Lower leg skin (tissue), 4 donors: ENCODE data around the gene PTCRA. TPM values are rescaled to one million over a fixed set of nuclear protein-coding genes. Genes with fewer than 3 reads are reported as not detected.
A peak's percentile ranks its signal among the peaks of the same experiment; 100 is the strongest.
"Not testable (repeated sequence)": the region's sequence is repeated elsewhere in the genome, so short reads cannot be mapped to it uniquely, and the experiment has no call there.

Experiments used
- DNase-seq, 2 donors: peaks; one replicate each; pipeline ENCODE4 v3.0.0-alpha.2; 2019; ENCODE audit warnings: low spot score in 2 of 2
- H3K4me3 ChIP-seq: fragments of 200-600 bp; sonication (generic); 2 replicates; pipeline ENCODE4 v1.5.1; 2017; ENCODE audit warnings: mild to moderate bottlenecking, low read depth; ENCODE audit not compliant: poor library complexity, severe bottlenecking
- CTCF ChIP-seq, 3 donors: fragments of 450-650 bp; IDR thresholded peaks; one replicate each; pipeline ENCODE4 v1.5.1; 2016; ENCODE audit warnings: antibody characterized with exemption in 3 of 3, mild to moderate bottlenecking in 3 of 3, moderate library complexity in 2 of 3
- POLR2A ChIP-seq, 2 donors: fragments of 450-650 bp; IDR thresholded peaks; one replicate each; pipeline ENCODE4 v1.6.1; 2016 to 2017; ENCODE audit warnings: antibody characterized with exemption in 2 of 2, mild to moderate bottlenecking in 1 of 2, moderate library complexity in 1 of 2
- WGBS, 2 donors: methylation state at CpG; one replicate each; pipeline ENCODE4 v1.1.5; 2018; 5-methylcytosine and 5-hydroxymethylcytosine counted together
- intact Hi-C: fragments of 100-400 bp; cut with DNase I; formaldehyde crosslinking; loops from one replicate; pipeline ENCODE4 v1.15.0; 2023; ENCODE audit warnings: low total_unique reads
- total RNA-seq, 4 donors: library from RNA; depleted of rRNA; stranded (reverse); fragments of >200 nt; gene quantifications; one replicate each; pipeline ENCODE4 v1.1.0, GENCODE V29; 2016

PTCRA gene
- total RNA-seq, 4 donors from 2014 or later: not detected

GRCh38 chr6:42879372-42880239 lies 36.2 kb upstream of the PTCRA start, which contains the start of gene RPL7L1:
Gene RPL7L1 (plus strand): TSS chr6:42879616. CDS start chr6:42879911, 295 bp downstream.
- intact Hi-C loops: loop anchor here (10.0 kb wide), 1 partner anchor 145 kb away; no protein-coding TSS in a partner anchor
- TF ChIP-seq CTCF (IDR thresholded peaks at IDR 0.05): no peak
- peak in 1 of 2 donors; percentile 7 for TF ChIP-seq POLR2A (IDR thresholded peaks at IDR 0.05)
- 0 to 1% methylated on average over 41 of the region's 41 CpGs for WGBS, 2 donors

GRCh38 chr6:42880240-42880817 lies 35.5 kb upstream of the PTCRA start:
- intact Hi-C loops, DNase-seq: not testable (repeated sequence)
- WGBS, 2 donors: 8 to 10% methylated on average over 25 of the region's 25 CpGs
- peak overlapping the region; percentile 64 for H3K4me3 ChIP-seq

More at GRCh38 chr6:42879372-42880239, 36.2 kb upstream of the PTCRA start, which contains the start of gene RPL7L1:
- DNase-seq: peak; percentile 83 to 94
- peak within 1 kb of the TSS; percentile 64 for H3K4me3 ChIP-seq

GRCh38 chr6:42880871-42881270 lies 35.0 kb upstream of the PTCRA start:
- DNase-seq, H3K4me3 ChIP-seq, intact Hi-C loops: not testable (repeated sequence)
- WGBS, 2 donors: 83 to 86% methylated on average over 12 of the region's 12 CpGs

GRCh38 chr6:42885702-42886101 lies 30.2 kb upstream of the PTCRA start:
- no peak for DNase-seq
- H3K4me3 ChIP-seq: no peak overlapping the region
- intact Hi-C loops: no loop called here
- 72 to 77% methylated on average over 4 of the region's 4 CpGs for WGBS, 2 donors
- TF ChIP-seq POLR2A (IDR thresholded peaks at IDR 0.05) (no peak), CTCF (IDR thresholded peaks at IDR 0.05) (no peak)

- DNase-seq, intact Hi-C loops, H3K4me3 ChIP-seq: not testable (repeated sequence)
- WGBS, 2 donors: 93% methylated on average over 4 of the region's 4 CpGs
These were observed 27.7 kb upstream of the PTCRA start for GRCh38 chr6:42888201-42888600.

- TF ChIP-seq CTCF (IDR thresholded peaks at IDR 0.05): no peak
- TF ChIP-seq POLR2A (IDR thresholded peaks at IDR 0.05): no peak
- WGBS, 2 donors: 35 to 52% methylated on average over 4 of the region's 4 CpGs
- H3K4me3 ChIP-seq: no peak overlapping the region
- intact Hi-C loops: no loop called here
- no peak for DNase-seq
These were observed 26.0 kb upstream of the PTCRA start for GRCh38 chr6:42889815-42890214.
